Measurements from ENCODE around the gene TMEM17.
A peak's percentile ranks its signal among the peaks of the same experiment; 100 is the strongest.
"Not testable (repeated sequence)": the region's sequence is repeated elsewhere in the genome, so short reads cannot be mapped to it uniquely, and the experiment has no call there.

Gene TMEM17

GRCh38 chr2:62505750-62506420, at the start of gene TMEM17:
TMEM17 (minus strand) TSS chr2:62506195; CDS start chr2:62506129, 66 bp downstream.
- Histone ChIP-seq H3K9me3 (ENCODE audit: control insufficient read depth, insufficient read depth, low read length) (no peaks in the 10 kb centered on the region), H3K36me3 (ENCODE audit: insufficient read depth, low read length) (no peaks in the 10 kb centered on the region), H3K9ac (ENCODE audit: low read depth, low read length) (peak within 1 kb of the TSS; percentile 66), H3K4me1 (ENCODE audit: insufficient read depth, low read length) (no peaks in the 10 kb centered on the region)

GRCh38 chr2:62554440-62554839, 48.4 kb upstream of the TMEM17 start:
- Histone ChIP-seq H3K9ac (ENCODE audit: low read depth, low read length) (no peak overlapping the region), H3K4me1 (ENCODE audit: insufficient read depth, low read length) (no peaks in the 10 kb centered on the region), H3K36me3 (ENCODE audit: insufficient read depth, low read length) (no peaks in the 10 kb centered on the region), H3K9me3 (ENCODE audit: control insufficient read depth, insufficient read depth, low read length) (no peaks in the 10 kb centered on the region)

- Histone ChIP-seq H3K9ac (ENCODE audit: low read depth, low read length) (no peak overlapping the region), H3K4me1 (ENCODE audit: insufficient read depth, low read length) (no peaks in the 10 kb centered on the region), H3K36me3 (ENCODE audit: insufficient read depth, low read length) (no peaks in the 10 kb centered on the region), H3K9me3 (ENCODE audit: control insufficient read depth, insufficient read depth, low read length) (no peaks in the 10 kb centered on the region)
Observed at GRCh38 chr2:62550461-62550860, 44.5 kb upstream of the TMEM17 start.

GRCh38 chr2:62547854-62548253, 41.9 kb upstream of the TMEM17 start:
- H3K4me1 ChIP-seq (ENCODE audit: insufficient read depth, low read length) = no peaks in the 10 kb centered on the region
- no peak overlapping the region for H3K9ac ChIP-seq (ENCODE audit: low read depth, low read length)
- H3K9me3 ChIP-seq (ENCODE audit: control insufficient read depth, insufficient read depth, low read length) = no peaks in the 10 kb centered on the region
- H3K36me3 ChIP-seq (ENCODE audit: insufficient read depth, low read length) = no peaks in the 10 kb centered on the region

- Histone ChIP-seq H3K36me3 (ENCODE audit: insufficient read depth, low read length) (no peaks in the 10 kb centered on the region), H3K4me1 (ENCODE audit: insufficient read depth, low read length) (peaks cover 3% of the 10 kb centered on the region; the same call in 1 of the 2 replicates), H3K9me3 (ENCODE audit: control insufficient read depth, insufficient read depth, low read length) (no peaks in the 10 kb centered on the region), H3K9ac (ENCODE audit: low read depth, low read length) (no peak overlapping the region)
Observed at GRCh38 chr2:62545261-62545660, 39.3 kb upstream of the TMEM17 start.

GRCh38 chr2:62540408-62541168, 34.6 kb upstream of the TMEM17 start:
- peaks cover 3% of the 10 kb centered on the region; the same call in 1 of the 2 replicates for H3K4me1 ChIP-seq (ENCODE audit: insufficient read depth, low read length)
- H3K9ac ChIP-seq (ENCODE audit: low read depth, low read length) = no peak overlapping the region
- no peaks in the 10 kb centered on the region for H3K9me3 ChIP-seq (ENCODE audit: control insufficient read depth, insufficient read depth, low read length)
- no peaks in the 10 kb centered on the region for H3K36me3 ChIP-seq (ENCODE audit: insufficient read depth, low read length)

GRCh38 chr2:62539606-62540407, 33.8 kb upstream of the TMEM17 start:
- Histone ChIP-seq H3K9me3 (ENCODE audit: control insufficient read depth, insufficient read depth, low read length) (no peaks in the 10 kb centered on the region), H3K9ac (ENCODE audit: low read depth, low read length) (no peak overlapping the region), H3K36me3 (ENCODE audit: insufficient read depth, low read length) (no peaks in the 10 kb centered on the region), H3K4me1 (ENCODE audit: insufficient read depth, low read length) (peaks cover 3% of the 10 kb centered on the region; the same call in 1 of the 2 replicates)

- Histone ChIP-seq H3K36me3 (ENCODE audit: insufficient read depth, low read length) (no peaks in the 10 kb centered on the region), H3K4me1 (ENCODE audit: insufficient read depth, low read length) (peaks cover 3% of the 10 kb centered on the region; the same call in 1 of the 2 replicates), H3K9me3 (ENCODE audit: control insufficient read depth, insufficient read depth, low read length) (no peaks in the 10 kb centered on the region), H3K9ac (ENCODE audit: low read depth, low read length) (no peak overlapping the region)
Observed at GRCh38 chr2:62538756-62539155, 32.8 kb upstream of the TMEM17 start.

GRCh38 chr2:62537814-62538213, 31.8 kb upstream of the TMEM17 start:
- no peaks in the 10 kb centered on the region for H3K9me3 ChIP-seq (ENCODE audit: control insufficient read depth, insufficient read depth, low read length)
- no peaks in the 10 kb centered on the region for H3K36me3 ChIP-seq (ENCODE audit: insufficient read depth, low read length)
- peaks cover 3% of the 10 kb centered on the region; the same call in 1 of the 2 replicates for H3K4me1 ChIP-seq (ENCODE audit: insufficient read depth, low read length)
- H3K9ac ChIP-seq (ENCODE audit: low read depth, low read length) = no peak overlapping the region

- Histone ChIP-seq H3K9me3 (ENCODE audit: control insufficient read depth, insufficient read depth, low read length) (no peaks in the 10 kb centered on the region), H3K36me3 (ENCODE audit: insufficient read depth, low read length) (no peaks in the 10 kb centered on the region), H3K4me1 (ENCODE audit: insufficient read depth, low read length) (peaks cover 3% of the 10 kb centered on the region; the same call in 1 of the 2 replicates), H3K9ac (ENCODE audit: low read depth, low read length) (no peak overlapping the region)
Observed at GRCh38 chr2:62536873-62537547, 31.0 kb upstream of the TMEM17 start.

GRCh38 chr2:62535521-62535920, 29.5 kb upstream of the TMEM17 start:
- H3K9me3 ChIP-seq (ENCODE audit: control insufficient read depth, insufficient read depth, low read length); H3K4me1 ChIP-seq (ENCODE audit: insufficient read depth, low read length); H3K9ac ChIP-seq (ENCODE audit: low read depth, low read length); H3K36me3 ChIP-seq (ENCODE audit: insufficient read depth, low read length): not testable (repeated sequence)

- H3K9ac ChIP-seq (ENCODE audit: low read depth, low read length) = no peak overlapping the region
- no peaks in the 10 kb centered on the region for H3K36me3 ChIP-seq (ENCODE audit: insufficient read depth, low read length)
- peaks cover 2% of the 10 kb centered on the region; the same call in 1 of the 2 replicates for H3K4me1 ChIP-seq (ENCODE audit: insufficient read depth, low read length)
- H3K9me3 ChIP-seq (ENCODE audit: control insufficient read depth, insufficient read depth, low read length) = no peaks in the 10 kb centered on the region
Observed at GRCh38 chr2:62531594-62531993, 25.6 kb upstream of the TMEM17 start.

- no peaks in the 10 kb centered on the region for H3K9me3 ChIP-seq (ENCODE audit: control insufficient read depth, insufficient read depth, low read length)
- H3K4me1 ChIP-seq (ENCODE audit: insufficient read depth, low read length) = peaks cover 11% of the 10 kb centered on the region
- no peak overlapping the region for H3K9ac ChIP-seq (ENCODE audit: low read depth, low read length)
- no peaks in the 10 kb centered on the region for H3K36me3 ChIP-seq (ENCODE audit: insufficient read depth, low read length)
Observed at GRCh38 chr2:62529758-62530157, 23.8 kb upstream of the TMEM17 start.
